Nephron progenitor cell (in vitro differentiated cells): ENCODE results near the gene CD300A.
A peak's percentile ranks its signal among the peaks of the same experiment; 100 is the strongest.

Experiments
- DNase-seq: peaks from one replicate; pipeline ENCODE4 v3.0.0; 2021
- H3K27ac Mint-ChIP-seq: 2 replicates; pipeline ENCODE4 v1.8.0; 2021; ENCODE audit warnings: mild to moderate bottlenecking, moderate library complexity, mixed read lengths
- H3K27me3 Mint-ChIP-seq: 2 replicates; pipeline ENCODE4 v1.8.0; 2021; ENCODE audit warnings: mild to moderate bottlenecking, low read depth, mixed read lengths; ENCODE audit not compliant: poor library complexity
- H3K36me3 Mint-ChIP-seq: 2 replicates; pipeline ENCODE4 v1.8.0; 2021; ENCODE audit warnings: low read depth, mixed read lengths
- H3K4me1 Mint-ChIP-seq: 2 replicates; pipeline ENCODE4 v1.8.0; 2021; ENCODE audit warnings: mixed read lengths
- H3K4me3 Mint-ChIP-seq: 2 replicates; pipeline ENCODE4 v1.8.0; 2021; ENCODE audit warnings: mild to moderate bottlenecking, moderate library complexity, mixed read lengths
- H3K9me3 Mint-ChIP-seq: 2 replicates; pipeline ENCODE4 v1.8.0; 2021; ENCODE audit warnings: mild to moderate bottlenecking, moderate library complexity, mixed read lengths
- CTCF ChIP-seq: fragments of 200-600 bp; sonication (generic); IDR thresholded peaks from 2 replicates; pipeline ENCODE4 v1.5.0; 2021; ENCODE audit warnings: antibody characterized with exemption

CD300A gene

GRCh38 chr17:74435775-74436359 is 30.6 kb upstream of the CD300A start:
- no peak for DNase-seq
- no peak for TF ChIP-seq CTCF
- Mint-ChIP-seq H3K27ac (no peak overlapping the region), H3K9me3 (peaks cover 22% of the 10 kb centered on the region), H3K36me3 (peaks cover 53% of the 10 kb centered on the region), H3K27me3 (peaks cover 6% of the 10 kb centered on the region), H3K4me1 (peaks cover 36% of the 10 kb centered on the region), H3K4me3 (peak overlapping the region; percentile 48)

GRCh38 chr17:74437702-74438101 is 28.7 kb upstream of the CD300A start:
- H3K4me1 Mint-ChIP-seq: peaks cover 42% of the 10 kb centered on the region
- peaks cover 6% of the 10 kb centered on the region for H3K27me3 Mint-ChIP-seq
- DNase-seq: no peak
- peaks cover 22% of the 10 kb centered on the region for H3K9me3 Mint-ChIP-seq
- H3K4me3 Mint-ChIP-seq: no peak overlapping the region
- H3K27ac Mint-ChIP-seq: no peak overlapping the region
- peaks cover 60% of the 10 kb centered on the region for H3K36me3 Mint-ChIP-seq
- TF ChIP-seq CTCF: peak; percentile 55

GRCh38 chr17:74439691-74440567 is 26.5 kb upstream of the CD300A start:
- Mint-ChIP-seq H3K27ac (no peak overlapping the region), H3K27me3 (peaks cover 8% of the 10 kb centered on the region), H3K9me3 (peaks cover 22% of the 10 kb centered on the region), H3K4me1 (peaks cover 48% of the 10 kb centered on the region), H3K36me3 (peaks cover 60% of the 10 kb centered on the region), H3K4me3 (no peak overlapping the region)
- TF ChIP-seq CTCF: no peak
- DNase-seq: no peak

- Mint-ChIP-seq H3K4me1 (peaks cover 47% of the 10 kb centered on the region), H3K9me3 (peaks cover 21% of the 10 kb centered on the region), H3K36me3 (peaks cover 53% of the 10 kb centered on the region), H3K27ac (no peak overlapping the region), H3K27me3 (peaks cover 5% of the 10 kb centered on the region), H3K4me3 (no peak overlapping the region)
- DNase-seq: no peak
- TF ChIP-seq CTCF: no peak
These were observed 24.9 kb upstream of the CD300A start for GRCh38 chr17:74441537-74441936.

GRCh38 chr17:74442291-74442669 is 24.2 kb upstream of the CD300A start:
- Mint-ChIP-seq H3K27me3 (peaks cover 5% of the 10 kb centered on the region), H3K4me1 (peaks cover 49% of the 10 kb centered on the region), H3K4me3 (peak overlapping the region; percentile 23), H3K9me3 (peaks cover 14% of the 10 kb centered on the region), H3K27ac (peak overlapping the region; percentile 99), H3K36me3 (peaks cover 53% of the 10 kb centered on the region)
- TF ChIP-seq CTCF: no peak
- no peak for DNase-seq
